ENCODE data around the gene STARD4.

The STARD4 gene

DNA sequence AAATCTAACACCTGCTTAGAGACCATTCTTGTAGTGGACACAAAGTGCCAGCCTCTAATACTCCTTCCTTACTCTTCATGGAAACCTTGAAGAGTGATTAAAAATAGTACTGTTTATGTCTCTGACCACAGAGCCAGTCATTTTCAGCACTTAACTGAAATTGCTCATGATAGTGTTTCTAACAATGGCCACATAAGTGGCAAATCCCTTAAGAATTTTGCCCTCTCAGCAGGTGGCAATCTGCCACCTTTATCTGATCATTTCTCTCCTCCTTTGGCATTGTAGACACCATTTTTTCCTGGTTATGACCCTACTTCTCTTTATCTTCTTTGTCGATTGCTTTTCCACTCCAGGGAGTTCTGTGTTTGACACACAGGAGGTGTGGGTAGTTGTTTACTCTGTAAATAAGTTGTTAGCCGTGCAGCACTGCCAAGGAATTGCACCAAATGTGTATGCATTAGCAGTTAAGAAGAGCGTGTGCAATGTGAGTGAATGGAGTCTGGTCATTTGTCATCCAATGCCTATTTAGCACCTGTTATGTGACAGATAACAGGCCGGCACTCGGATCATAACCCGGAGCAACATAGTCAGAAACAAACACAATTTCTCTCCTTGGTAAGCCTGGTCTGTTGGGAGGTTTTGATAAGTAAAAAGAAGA is 36.8 kb upstream of the STARD4 start:
- no peak for TF ChIP-seq CTCF (conservative IDR thresholded peaks at IDR 0.05; ENCODE audit: low read length)
- TF ChIP-seq EZH2phosphoT487 (IDR thresholded peaks at IDR 0.05; ENCODE audit: borderline replicate concordance) = no peak
- H3K79me2 ChIP-seq (ENCODE audit: insufficient read depth, low read length) = no peaks in the 10 kb centered on the region
- no peaks in the 10 kb centered on the region for H3K27me3 ChIP-seq (ENCODE audit: insufficient read depth, low read length, poor library complexity, severe bottlenecking)

DNA sequence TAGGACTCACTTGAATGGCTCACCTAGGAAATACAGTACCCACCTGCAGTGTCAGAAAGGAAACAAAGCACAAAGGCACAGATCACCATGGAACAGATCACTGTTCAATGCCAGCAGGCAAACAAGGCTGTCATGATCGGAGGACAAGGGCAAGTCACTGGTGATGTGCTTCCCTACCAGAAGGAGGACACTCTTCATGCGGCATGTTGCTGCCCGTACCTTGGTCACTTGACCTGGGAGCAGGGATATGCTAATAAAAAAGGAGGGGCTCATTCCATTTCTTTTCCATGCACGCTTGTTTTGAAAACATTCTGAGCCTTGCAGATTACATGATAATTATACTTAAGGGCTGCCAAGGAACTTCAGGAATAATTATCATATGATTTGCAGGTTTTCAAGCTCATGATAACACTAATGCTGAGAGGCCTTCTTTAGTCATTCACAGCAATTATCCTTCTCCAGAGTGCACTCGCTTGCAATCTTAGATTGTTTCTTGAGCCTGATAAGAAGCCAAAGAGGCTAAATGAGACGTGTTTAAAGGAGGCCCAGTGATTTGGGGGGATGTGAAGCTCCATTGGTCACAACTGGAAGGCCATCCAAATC is 36.1 kb upstream of the STARD4 start:
- Histone ChIP-seq H3K4me2 (ENCODE audit: low read depth, low read length, poor library complexity, severe bottlenecking) (no peak overlapping the region), H2AFZ (ENCODE audit: low read length) (no peak overlapping the region), H3K4me1 (ENCODE audit: insufficient read depth, low read length, poor library complexity, severe bottlenecking) (peaks cover 16% of the 10 kb centered on the region), H3K9ac (ENCODE audit: low read depth, low read length, poor library complexity, severe bottlenecking) (no peak overlapping the region), H3K79me2 (ENCODE audit: insufficient read depth, low read length) (no peaks in the 10 kb centered on the region), H3K9me3 (ENCODE audit: insufficient read depth, low read depth, low read length) (no peaks in the 10 kb centered on the region), H3K9me2 (replicated peaks; ENCODE audit: low read depth, low read length) (no peaks in the 10 kb centered on the region), H3K27me3 (ENCODE audit: insufficient read depth, low read length, poor library complexity, severe bottlenecking) (no peaks in the 10 kb centered on the region), H4K20me1 (ENCODE audit: insufficient read depth, low read length, poor library complexity, severe bottlenecking) (no peaks in the 10 kb centered on the region), H3K36me3 (ENCODE audit: insufficient read depth, low read length) (no peaks in the 10 kb centered on the region), H3F3A (ENCODE audit: low read depth) (no peaks in the 10 kb centered on the region), H3K4me3 (ENCODE audit: low read length, poor library complexity, severe bottlenecking) (no peak overlapping the region)
- TF ChIP-seq CTCF (conservative IDR thresholded peaks at IDR 0.05; ENCODE audit: low read length) (no peak), EZH2phosphoT487 (IDR thresholded peaks at IDR 0.05; ENCODE audit: borderline replicate concordance) (no peak)

More for the DNA sequence above, 36.8 kb upstream of the STARD4 start:
- H3K4me1 ChIP-seq (ENCODE audit: insufficient read depth, low read length, poor library complexity, severe bottlenecking) = peaks cover 16% of the 10 kb centered on the region
- no peaks in the 10 kb centered on the region for H3K36me3 ChIP-seq (ENCODE audit: insufficient read depth, low read length)
- H3K4me2 ChIP-seq (ENCODE audit: low read depth, low read length, poor library complexity, severe bottlenecking) = no peak overlapping the region
- H3K9ac ChIP-seq (ENCODE audit: low read depth, low read length, poor library complexity, severe bottlenecking) = no peak overlapping the region
- no peaks in the 10 kb centered on the region for H3F3A ChIP-seq (ENCODE audit: low read depth)
- H3K9me3 ChIP-seq (ENCODE audit: insufficient read depth, low read depth, low read length) = no peaks in the 10 kb centered on the region
- no peaks in the 10 kb centered on the region for H4K20me1 ChIP-seq (ENCODE audit: insufficient read depth, low read length, poor library complexity, severe bottlenecking)
- H2AFZ ChIP-seq (ENCODE audit: low read length) = no peak overlapping the region
- no peaks in the 10 kb centered on the region for H3K9me2 ChIP-seq (replicated peaks; ENCODE audit: low read depth, low read length)
- no peak overlapping the region for H3K4me3 ChIP-seq (ENCODE audit: low read length, poor library complexity, severe bottlenecking)

DNA sequence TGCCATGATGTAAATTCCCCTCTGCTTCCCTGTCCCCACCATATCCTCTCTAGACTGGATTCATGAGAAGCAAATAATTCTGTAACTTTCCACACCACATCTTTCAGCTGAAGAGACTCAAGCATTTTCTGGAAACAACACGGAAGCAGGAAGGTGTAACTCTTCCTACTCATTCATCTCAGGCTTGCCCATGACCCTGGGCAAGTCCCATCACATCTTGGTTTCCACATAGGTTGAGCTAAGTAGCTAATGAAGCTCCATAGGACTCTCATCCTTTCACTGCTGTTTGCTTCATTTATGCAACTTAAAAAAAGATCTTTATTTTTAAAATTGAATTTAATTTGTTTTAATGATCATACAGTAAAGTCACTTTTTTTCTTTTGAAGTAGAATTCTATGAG is 32.7 kb upstream of the STARD4 start:
- TF ChIP-seq CTCF (conservative IDR thresholded peaks at IDR 0.05; ENCODE audit: low read length) (no peak), EZH2phosphoT487 (IDR thresholded peaks at IDR 0.05; ENCODE audit: borderline replicate concordance) (no peak)
- Histone ChIP-seq H3K9me3 (ENCODE audit: insufficient read depth, low read depth, low read length) (no peaks in the 10 kb centered on the region), H3K79me2 (ENCODE audit: insufficient read depth, low read length) (no peaks in the 10 kb centered on the region), H3K36me3 (ENCODE audit: insufficient read depth, low read length) (no peaks in the 10 kb centered on the region), H3K4me3 (ENCODE audit: low read length, poor library complexity, severe bottlenecking) (no peak overlapping the region), H3K9ac (ENCODE audit: low read depth, low read length, poor library complexity, severe bottlenecking) (no peak overlapping the region), H3K27me3 (ENCODE audit: insufficient read depth, low read length, poor library complexity, severe bottlenecking) (no peaks in the 10 kb centered on the region), H2AFZ (ENCODE audit: low read length) (no peak overlapping the region), H3K9me2 (replicated peaks; ENCODE audit: low read depth, low read length) (no peaks in the 10 kb centered on the region), H4K20me1 (ENCODE audit: insufficient read depth, low read length, poor library complexity, severe bottlenecking) (no peaks in the 10 kb centered on the region), H3F3A (ENCODE audit: low read depth) (no peaks in the 10 kb centered on the region), H3K4me2 (ENCODE audit: low read depth, low read length, poor library complexity, severe bottlenecking) (no peak overlapping the region), H3K4me1 (ENCODE audit: insufficient read depth, low read length, poor library complexity, severe bottlenecking) (no peaks in the 10 kb centered on the region)
